ENCODE results near the gene STEAP1.

- no peak for TF ChIP-seq CTCF (conservative IDR thresholded peaks at IDR 0.05 in 1 of 2, IDR thresholded peaks at IDR 0.05 in 1 of 2; ENCODE audit: extremely low read depth in 1 of 2, insufficient read depth in 1 of 2, low read depth in 1 of 2, low read length in 2 of 2)
- no peak for TF ChIP-seq EZH2 (IDR thresholded peaks at IDR 0.05; ENCODE audit: borderline replicate concordance, low read length)
These were observed 57.9 kb downstream of the STEAP1 start for GRCh38 chr7:90212149-90212495.
